Lower leg skin (tissue), 4 donors: ENCODE data around the gene ZNF853. TPM values are rescaled to one million over a fixed set of nuclear protein-coding genes. Genes with fewer than 3 reads are reported as not detected.
"Not testable (repeated sequence)": the region's sequence is repeated elsewhere in the genome, so short reads cannot be mapped to it uniquely, and the experiment has no call there.

Experiments used
- DNase-seq, 2 donors: peaks; one replicate each; pipeline ENCODE4 v3.0.0-alpha.2; 2019; ENCODE audit warnings: low spot score in 2 of 2
- H3K4me3 ChIP-seq: fragments of 200-600 bp; sonication (generic); 2 replicates; pipeline ENCODE4 v1.5.1; 2017; ENCODE audit warnings: mild to moderate bottlenecking, low read depth; ENCODE audit not compliant: poor library complexity, severe bottlenecking
- CTCF ChIP-seq, 3 donors: fragments of 450-650 bp; IDR thresholded peaks; one replicate each; pipeline ENCODE4 v1.5.1; 2016; ENCODE audit warnings: antibody characterized with exemption in 3 of 3, mild to moderate bottlenecking in 3 of 3, moderate library complexity in 2 of 3
- POLR2A ChIP-seq, 2 donors: fragments of 450-650 bp; IDR thresholded peaks; one replicate each; pipeline ENCODE4 v1.6.1; 2016 to 2017; ENCODE audit warnings: antibody characterized with exemption in 2 of 2, mild to moderate bottlenecking in 1 of 2, moderate library complexity in 1 of 2
- WGBS, 2 donors: methylation state at CpG; one replicate each; pipeline ENCODE4 v1.1.5; 2018; 5-methylcytosine and 5-hydroxymethylcytosine counted together
- intact Hi-C: fragments of 100-400 bp; cut with DNase I; formaldehyde crosslinking; loops from one replicate; pipeline ENCODE4 v1.15.0; 2023; ENCODE audit warnings: low total_unique reads
- total RNA-seq, 4 donors: library from RNA; depleted of rRNA; stranded (reverse); fragments of >200 nt; gene quantifications; one replicate each; pipeline ENCODE4 v1.1.0, GENCODE V29; 2016

ZNF853 gene
- total RNA-seq, 4 donors from 2014 or later, result 4.6 to 7.7 (median 5.9) TPM

DNA sequence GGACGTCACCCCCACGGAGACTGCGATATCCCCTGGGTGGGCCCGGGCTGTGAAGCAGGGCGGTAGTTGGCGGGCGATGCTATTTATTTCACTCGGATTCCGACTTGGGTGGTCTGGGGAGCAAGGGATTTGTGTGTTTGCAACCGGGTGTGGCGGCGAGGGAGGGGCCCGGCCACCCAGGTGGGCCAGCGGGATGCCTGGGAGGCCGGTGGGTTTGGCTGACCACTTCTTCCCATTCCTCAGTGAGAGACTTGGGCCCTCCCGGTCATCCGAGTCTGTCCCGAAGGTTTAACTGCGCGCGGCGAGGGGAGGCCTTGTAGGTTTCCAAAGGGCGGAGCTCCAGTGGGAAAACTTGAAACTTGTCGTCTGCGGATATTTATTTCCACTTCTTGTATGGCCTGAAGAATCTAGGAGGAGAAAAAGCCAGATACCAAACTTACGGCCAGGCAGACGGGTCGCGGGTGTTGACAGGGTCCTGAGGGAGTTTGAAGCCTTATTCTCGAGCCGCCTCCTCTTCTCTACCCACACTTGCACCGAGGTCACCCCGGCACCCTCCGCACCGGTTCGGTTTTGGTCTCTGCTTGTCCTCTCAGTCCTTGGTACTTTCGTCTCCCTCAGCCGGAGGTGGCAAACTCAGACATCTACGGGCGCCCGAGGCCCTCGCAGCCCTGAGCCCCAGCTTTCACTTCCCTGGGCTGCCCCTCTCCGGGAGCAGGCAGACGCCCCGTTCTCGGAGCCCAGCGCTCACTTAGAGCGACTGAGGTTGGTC is 39.6 kb downstream of the ZNF853 start:
- TF ChIP-seq POLR2A (IDR thresholded peaks at IDR 0.05) (no peak), CTCF (IDR thresholded peaks at IDR 0.05) (no peak)
- no peak overlapping the region for H3K4me3 ChIP-seq
- intact Hi-C loops, result no loop called here
- peak in 1 of 2 donors; percentile 74 for DNase-seq
- 91 to 95% methylated on average over 48 of the region's 48 CpGs for WGBS, 2 donors

DNA sequence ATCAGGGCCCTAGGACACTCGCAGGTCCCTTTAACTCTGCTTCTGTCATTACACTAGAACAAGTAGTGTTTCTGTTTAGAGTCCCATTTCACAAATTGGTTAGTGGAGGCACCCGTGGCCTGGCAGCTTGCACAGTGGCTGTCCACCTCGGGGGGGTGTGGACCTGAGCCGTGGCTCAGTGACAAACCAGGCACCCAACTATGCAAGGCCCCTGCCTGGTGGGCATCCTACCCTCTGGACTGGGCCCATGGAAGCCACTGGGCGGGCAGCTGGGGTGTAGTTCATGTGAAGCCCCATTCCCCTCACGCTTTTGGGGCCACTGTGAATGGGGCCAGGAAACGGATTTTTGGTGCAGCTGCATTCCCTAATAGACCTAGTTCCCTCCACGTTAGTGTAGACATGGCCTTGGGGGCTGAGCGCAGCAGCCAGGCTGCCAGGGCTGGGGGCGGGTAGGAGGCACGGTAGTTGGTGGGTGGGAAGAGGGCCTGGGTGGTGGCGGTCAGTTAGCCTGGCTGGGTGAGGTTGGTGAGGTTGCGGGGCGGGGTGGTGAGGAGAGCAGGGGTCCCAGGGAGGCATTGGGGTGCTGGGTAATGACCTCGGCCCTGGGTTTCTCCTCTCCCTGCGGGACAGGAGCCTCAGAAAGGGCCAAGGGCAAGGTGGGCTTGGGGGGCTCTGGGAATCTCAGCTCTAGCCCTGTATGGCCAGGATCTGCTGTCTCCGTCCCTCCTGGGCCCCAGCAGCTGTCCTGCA is 40.4 kb downstream of the ZNF853 start:
- TF ChIP-seq POLR2A (IDR thresholded peaks at IDR 0.05) (no peak), CTCF (IDR thresholded peaks at IDR 0.05) (no peak)
- intact Hi-C loops, result no loop called here
- H3K4me3 ChIP-seq, result no peak overlapping the region
- WGBS, 2 donors, result 92 to 93% methylated on average over 17 of the region's 17 CpGs
- peak in 1 of 2 donors; percentile 78 for DNase-seq

- DNase-seq, result peak in 1 of 2 donors; percentile 82
- H3K4me3 ChIP-seq, result no peak overlapping the region
- intact Hi-C loops, result no loop called here
- TF ChIP-seq CTCF (IDR thresholded peaks at IDR 0.05), result no peak
- TF ChIP-seq POLR2A (IDR thresholded peaks at IDR 0.05), result no peak
- 96 to 97% methylated on average over 9 of the region's 9 CpGs for WGBS, 2 donors
These were observed 41.0 kb downstream of the ZNF853 start for GRCh38 chr7:6656413-6656812.

DNA sequence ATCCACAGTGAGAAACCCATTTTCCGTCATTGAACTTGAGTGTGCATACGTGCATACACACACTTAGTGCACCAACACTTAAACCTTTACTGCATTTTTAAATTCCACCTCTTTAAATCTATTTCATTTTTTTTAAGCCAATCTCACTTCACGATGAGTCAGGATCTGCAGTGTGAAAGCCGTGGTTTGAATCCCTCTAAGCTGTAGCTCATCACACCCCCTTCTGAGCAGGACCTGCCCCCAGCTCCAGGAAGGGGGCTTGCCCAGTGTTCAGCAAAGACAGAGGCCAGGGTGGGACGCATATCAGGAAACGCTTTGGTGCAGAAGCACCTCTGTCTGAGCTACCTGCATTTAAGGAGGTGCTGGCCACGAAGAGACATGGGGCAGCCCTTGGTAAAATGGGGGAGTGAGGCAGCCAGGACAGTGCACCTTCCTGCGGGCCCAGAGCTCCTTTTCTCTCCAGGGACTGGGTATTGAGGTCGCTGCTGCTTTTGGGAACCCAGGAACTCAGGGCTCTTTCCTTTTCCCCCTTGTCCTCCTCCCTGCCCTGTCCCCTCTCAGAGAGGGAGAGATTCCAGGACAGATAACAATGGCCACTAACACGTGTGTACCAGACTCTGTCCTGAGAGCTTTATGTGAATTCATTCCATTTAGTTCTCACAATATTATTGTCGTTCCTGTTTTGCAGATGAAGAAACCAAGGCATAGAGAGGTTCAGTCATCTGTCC is 43.4 kb downstream of the ZNF853 start:
- 27 to 28% methylated on average over 11 of the region's 11 CpGs for WGBS, 2 donors
- H3K4me3 ChIP-seq, result no peak overlapping the region
- intact Hi-C loops, result no loop called here
- no peak for TF ChIP-seq CTCF (IDR thresholded peaks at IDR 0.05)
- no peak for TF ChIP-seq POLR2A (IDR thresholded peaks at IDR 0.05)
- no peak for DNase-seq

GRCh38 chr7:6670851-6671250 is 55.4 kb downstream of the ZNF853 start:
- intact Hi-C loops, H3K4me3 ChIP-seq, DNase-seq: not testable (repeated sequence)
- WGBS, 2 donors, result no CpG with 5 or more reads among the region's 34 CpGs

Other genes starting within 250 kb of the ZNF853 start
- 100 to 1,000 TPM; 154 to 428 (median 255) TPM for gene RAC1, start 241.1 kb upstream of the ZNF853 start, total RNA-seq
- 10 to 100 TPM; 26.1 to 35.9 (median 27.5) TPM for gene DAGLB, start 167.7 kb upstream of the ZNF853 start, total RNA-seq
- 10 to 100 TPM; 44.8 to 64.3 (median 57.5) TPM for gene KDELR2, start 131.5 kb upstream of the ZNF853 start, total RNA-seq
- 1 to 10 TPM in 1 of 4 donors, under 1 TPM in 3; 0.49 to 2.2 (median 0.64) TPM for gene GRID2IP, start 64.1 kb upstream of the ZNF853 start, total RNA-seq
- gene ZDHHC4, start 38.2 kb upstream of the ZNF853 start, total RNA-seq, result 10 to 100 TPM; 18.4 to 30.7 (median 23.3) TPM
- 10 to 100 TPM; 21.3 to 34.5 (median 29.7) TPM for gene INTS15, start 25.6 kb upstream of the ZNF853 start, total RNA-seq
- gene ZNF316, start 21.7 kb downstream of the ZNF853 start, total RNA-seq, result 10 to 100 TPM; 30.6 to 63.6 (median 35.6) TPM
- gene ZNF12, start 91.3 kb downstream of the ZNF853 start, total RNA-seq, result 10 to 100 TPM; 19.7 to 40.8 (median 23.8) TPM
- 1 to 10 TPM in 1 of 4 donors, not detected in 3; 1.3 TPM for gene RSPH10B2, start 138.5 kb downstream of the ZNF853 start, total RNA-seq
- 10 to 100 TPM; 20.0 to 84.7 (median 27.3) TPM for gene CCZ1B, start 210.7 kb downstream of the ZNF853 start, total RNA-seq